Neural crest cell (in vitro differentiated cells): ENCODE data around the gene SMAGP. TPM values are rescaled to one million over a fixed set of nuclear protein-coding genes. Genes with fewer than 3 reads are reported as not detected.

Experiments
- DNase-seq: peaks from one replicate; pipeline ENCODE4 v3.0.0; 2021; ENCODE audit warnings: low read depth, mixed read lengths, low spot score
- H3K27ac Mint-ChIP-seq: one replicate; pipeline ENCODE4 v1.8.0; 2021; ENCODE audit warnings: mild to moderate bottlenecking, mixed read lengths; ENCODE audit not compliant: unreplicated experiment
- H3K27me3 Mint-ChIP-seq: 2 replicates; pipeline ENCODE4 v1.8.0; 2021; ENCODE audit warnings: low read depth, mild to moderate bottlenecking, mixed read lengths
- H3K36me3 Mint-ChIP-seq: 2 replicates; pipeline ENCODE4 v1.8.0; 2021; ENCODE audit warnings: low read depth, mild to moderate bottlenecking, mixed read lengths
- H3K4me1 Mint-ChIP-seq: 2 replicates; pipeline ENCODE4 v1.8.0; 2021; ENCODE audit warnings: mixed read lengths
- H3K4me3 Mint-ChIP-seq: one replicate; pipeline ENCODE4 v1.8.0; 2021; ENCODE audit warnings: mild to moderate bottlenecking, mixed read lengths
- H3K9me3 Mint-ChIP-seq: 2 replicates; pipeline ENCODE4 v1.8.0; 2021; ENCODE audit warnings: mixed read lengths
- CTCF ChIP-seq: fragments of 200-600 bp; sonication (generic); conservative IDR thresholded peaks from 2 replicates; pipeline ENCODE4 v1.5.0; 2021; ENCODE audit warnings: antibody characterized with exemption, mild to moderate bottlenecking
- total RNA-seq: library from RNA; stranded (reverse); gene quantifications from 2 replicates; pipeline ENCODE4 v1.2.1, GENCODE V29; 2021

SMAGP gene
- total RNA-seq, 1 donor from 2014 or later = 1.6 TPM

DNA sequence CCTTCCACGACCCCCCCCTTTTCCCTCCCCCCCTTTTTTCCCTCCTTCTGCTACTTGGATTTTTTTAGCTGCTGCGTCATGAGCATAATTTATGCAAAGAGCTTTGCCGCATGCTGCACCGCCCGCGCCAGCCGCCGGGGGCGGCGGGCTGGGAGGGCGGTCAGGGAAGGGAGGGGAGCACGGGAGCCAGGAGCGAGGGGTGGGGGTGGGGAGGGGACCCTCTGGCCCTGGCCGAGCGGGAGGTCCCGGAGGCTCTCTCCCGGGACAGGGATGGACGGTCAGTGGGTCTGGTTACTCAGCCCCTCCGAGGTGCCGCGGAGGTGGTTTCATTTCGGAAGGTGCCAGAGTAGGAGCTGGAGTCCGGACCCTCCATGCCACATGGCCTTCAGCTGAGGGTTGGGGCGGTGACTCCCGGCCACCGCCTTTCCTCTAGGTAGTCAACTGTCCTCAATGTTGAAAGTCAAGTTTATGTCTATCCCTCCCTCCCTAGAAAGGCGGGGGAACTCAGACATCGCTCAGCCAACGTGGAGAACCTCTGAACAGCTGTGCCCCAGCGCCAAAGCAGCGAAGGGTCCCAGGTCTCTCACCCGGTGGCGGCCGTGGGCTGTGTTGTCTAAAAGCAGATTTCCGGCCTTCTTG lies 52.1 kb downstream of the SMAGP start, which contains the start of gene POU6F1:
Gene POU6F1, minus strand, starts transcription at position 95 of the 639 bp plus-strand sequence. CDS start 11,226 bp downstream, outside the sequence.
- peak; percentile 58 for DNase-seq
- TF ChIP-seq CTCF = peak; percentile 63
- Mint-ChIP-seq H3K36me3 (no peaks in the 10 kb centered on the region), H3K9me3 (no peaks in the 10 kb centered on the region), H3K4me1 (peaks cover 17% of the 10 kb centered on the region), H3K27ac (peak within 1 kb of the TSS; percentile 85), H3K27me3 (no peaks in the 10 kb centered on the region), H3K4me3 (peak within 1 kb of the TSS; percentile 79)

DNA sequence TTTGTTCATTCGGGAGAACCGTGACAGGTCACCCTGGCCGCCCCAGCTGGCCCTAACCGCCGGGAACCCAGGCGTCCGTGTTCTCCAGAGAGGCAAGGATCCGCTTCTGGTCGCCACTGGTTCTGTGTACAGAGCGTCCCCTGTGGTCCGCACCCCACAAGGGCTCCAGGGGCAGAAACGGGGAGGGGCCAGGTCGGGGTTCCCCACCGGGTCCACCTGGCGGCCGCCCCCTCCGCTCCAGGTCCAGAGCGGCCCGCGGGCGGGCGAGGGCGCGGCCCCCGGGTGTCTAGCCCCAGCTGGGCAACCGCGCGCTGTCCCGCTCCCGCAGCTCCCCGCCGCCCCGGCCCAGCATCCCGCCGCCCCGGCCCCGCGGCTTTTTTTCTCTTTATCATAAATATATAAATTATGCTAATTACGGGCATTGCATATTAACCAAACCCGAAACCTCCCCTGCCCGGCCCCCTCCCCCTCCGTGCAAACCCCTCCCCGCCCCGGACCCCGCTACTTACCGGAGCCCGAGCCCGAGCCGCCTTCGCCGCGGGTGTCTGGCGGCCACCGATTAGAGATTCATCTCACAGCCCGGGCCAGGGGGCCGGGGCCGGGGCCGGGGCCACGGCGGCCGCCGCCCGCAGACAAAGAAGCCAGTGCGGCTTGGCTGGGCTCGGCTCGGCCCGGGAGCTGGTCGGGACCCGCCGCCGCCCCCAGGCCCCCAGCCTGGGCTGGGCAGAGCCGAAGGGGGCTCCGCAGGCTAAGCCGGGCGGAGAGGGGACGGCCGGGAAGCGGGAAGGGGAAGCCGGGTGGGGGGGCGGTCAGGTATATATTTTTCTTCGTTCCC lies 52.9 kb downstream of the SMAGP start:
- Mint-ChIP-seq H3K9me3 (no peaks in the 10 kb centered on the region), H3K4me3 (peak overlapping the region; percentile 79), H3K4me1 (peaks cover 17% of the 10 kb centered on the region), H3K27me3 (no peaks in the 10 kb centered on the region), H3K27ac (peak overlapping the region; percentile 50), H3K36me3 (no peaks in the 10 kb centered on the region)
- DNase-seq = peak; percentile 37
- TF ChIP-seq CTCF = peak; percentile 32

DNA sequence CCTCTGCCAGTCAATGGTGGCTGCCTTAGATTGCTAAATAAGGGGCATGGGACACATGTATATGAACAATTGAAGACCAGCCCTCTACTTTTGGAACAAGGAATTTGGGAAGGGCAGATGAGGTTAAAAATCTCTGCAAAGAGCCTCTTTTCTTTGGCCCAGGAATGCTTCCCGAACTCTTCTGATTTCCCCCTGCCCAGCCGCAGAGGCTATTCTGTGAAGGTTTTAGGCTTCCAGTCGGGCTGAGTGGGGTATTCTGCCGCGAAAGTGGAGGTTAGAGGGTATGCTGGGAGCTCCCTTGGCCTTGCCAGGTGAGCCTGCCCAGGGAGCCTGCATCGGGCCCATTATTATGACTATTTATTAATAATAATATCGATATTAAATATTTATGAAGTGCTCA lies 53.6 kb downstream of the SMAGP start:
- H3K27me3 Mint-ChIP-seq = no peaks in the 10 kb centered on the region
- no peak for TF ChIP-seq CTCF
- H3K27ac Mint-ChIP-seq = no peak overlapping the region
- DNase-seq = no peak
- peak overlapping the region; percentile 79 for H3K4me3 Mint-ChIP-seq
- no peaks in the 10 kb centered on the region for H3K36me3 Mint-ChIP-seq
- H3K9me3 Mint-ChIP-seq = no peaks in the 10 kb centered on the region
- H3K4me1 Mint-ChIP-seq = peaks cover 17% of the 10 kb centered on the region

DNA sequence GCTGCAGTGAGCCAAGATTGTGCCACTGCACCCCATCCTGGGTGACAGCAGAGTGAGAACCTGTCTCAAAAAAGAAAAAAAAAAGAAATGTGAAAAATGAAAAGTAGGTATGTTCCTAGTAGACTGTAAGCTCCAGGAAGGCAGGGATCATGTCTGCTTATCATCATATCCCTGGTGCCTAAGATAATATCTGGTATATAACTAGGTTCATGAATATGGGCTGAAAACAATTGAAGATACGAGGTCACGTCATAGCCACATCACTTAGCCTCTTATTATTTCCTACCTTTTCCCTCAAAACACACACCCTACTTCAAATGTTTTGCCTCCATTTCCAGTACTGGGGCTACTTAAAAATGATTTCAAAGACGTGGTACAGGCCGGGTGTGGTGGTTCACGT lies 55.3 kb downstream of the SMAGP start:
- Mint-ChIP-seq H3K36me3 (no peaks in the 10 kb centered on the region), H3K4me1 (peaks cover 24% of the 10 kb centered on the region), H3K27ac (no peak overlapping the region), H3K9me3 (no peaks in the 10 kb centered on the region), H3K4me3 (peak overlapping the region; percentile 41), H3K27me3 (no peaks in the 10 kb centered on the region)
- no peak for DNase-seq
- no peak for TF ChIP-seq CTCF

GRCh38 chr12:51210690-51211395 lies 59.4 kb downstream of the SMAGP start:
- no peaks in the 10 kb centered on the region for H3K27me3 Mint-ChIP-seq
- no peak for DNase-seq
- no peaks in the 10 kb centered on the region for H3K36me3 Mint-ChIP-seq
- no peak for TF ChIP-seq CTCF
- H3K9me3 Mint-ChIP-seq = no peaks in the 10 kb centered on the region
- H3K27ac Mint-ChIP-seq = no peak overlapping the region
- peaks cover 7% of the 10 kb centered on the region for H3K4me1 Mint-ChIP-seq
- H3K4me3 Mint-ChIP-seq = peak overlapping the region; percentile 18
